PC-9 (cell line): ENCODE measurements around the gene AP3B1. TPM values are rescaled to one million over a fixed set of nuclear protein-coding genes. Genes with fewer than 3 reads are reported as not detected.

Source experiments
- BruUV-seq: library from RNA; stranded (reverse); fragments of 400-500 nt; replicated peaks from 2 replicates; lab custom pipeline; 2021; lab: Mats Ljungman, UMichigan
- CTCF ChIA-PET: fragments of 300-600 bp; sonication (Branson Sonifier 250); formaldehyde crosslinking; loops from one replicate; lab custom pipeline; 2022; ENCODE audit warnings: antibody characterized with exemption; lab: Charles Lee
- POLR2A ChIA-PET: fragments of 300-600 bp; sonication (Branson Sonifier 250); formaldehyde crosslinking; loops from one replicate; lab custom pipeline; 2022; ENCODE audit warnings: antibody characterized with exemption; ENCODE audit not compliant: unreplicated experiment; lab: Charles Lee
- DNase-seq, 2 experiments: peaks; one replicate each; pipeline versions ENCODE4 v3.0.0 to v3.0.0-alpha.2; 2015 to 2022; ENCODE audit warnings: mixed read lengths in 1 of 2
- H2AFZ ChIP-seq: fragments of 200-600 bp; sonication (generic); 2 replicates; pipeline ENCODE4 v1.8.1; 2017; ENCODE audit warnings: antibody characterized with exemption
- H3F3A ChIP-seq: fragments of 200-600 bp; sonication (generic); 2 replicates; pipeline ENCODE4 v1.8.1; 2017; ENCODE audit warnings: antibody characterized with exemption, mild to moderate bottlenecking, low read depth; ENCODE audit not compliant: insufficient read depth
- H3K27ac ChIP-seq: fragments of 200-600 bp; sonication (generic); 2 replicates; pipeline ENCODE4 v1.6.1; 2016; ENCODE audit warnings: mixed run types
- H3K27me3 ChIP-seq: fragments of 200-600 bp; sonication (generic); 2 replicates; pipeline ENCODE4 v1.6.1; 2016; ENCODE audit warnings: low read depth, mixed run types; ENCODE audit not compliant: insufficient read depth
- H3K36me3 ChIP-seq: fragments of 200-600 bp; sonication (generic); 2 replicates; pipeline ENCODE4 v1.6.1; 2016; ENCODE audit warnings: low read depth, mixed run types
- H3K4me1 ChIP-seq: fragments of 200-600 bp; sonication (generic); replicated peaks from 2 replicates; pipeline ENCODE4 v1.6.1; 2016; ENCODE audit warnings: mixed run types; ENCODE audit not compliant: insufficient read depth
- H3K4me2 ChIP-seq: fragments of 200-600 bp; sonication (generic); 2 replicates; pipeline ENCODE4 v1.6.1; 2017; ENCODE audit warnings: mixed run types
- H3K4me3 ChIP-seq: fragments of 200-600 bp; sonication (generic); 2 replicates; pipeline ENCODE4 v1.6.1; 2016; ENCODE audit warnings: mixed run types
- H3K79me2 ChIP-seq: fragments of 200-600 bp; sonication (generic); 2 replicates; pipeline ENCODE4 v1.6.1; 2017; ENCODE audit warnings: low read depth, mixed run types
- H3K9me2 ChIP-seq: fragments of 200-600 bp; sonication (generic); 2 replicates; pipeline ENCODE4 v1.8.1; 2017; ENCODE audit warnings: mild to moderate bottlenecking; ENCODE audit not compliant: insufficient read depth
- H3K9me3 ChIP-seq: fragments of 200-600 bp; sonication (generic); 2 replicates; pipeline ENCODE4 v1.8.1; 2016; ENCODE audit warnings: low read depth; ENCODE audit not compliant: insufficient read depth
- H4K20me1 ChIP-seq: fragments of 200-600 bp; sonication (generic); 2 replicates; pipeline ENCODE4 v1.8.1; 2017; ENCODE audit not compliant: insufficient read depth
- CTCF ChIP-seq: fragments of 200-600 bp; sonication (generic); conservative IDR thresholded peaks from 2 replicates; pipeline ENCODE4 v1.6.1; 2017; ENCODE audit warnings: mixed run types, antibody characterized with exemption, mild to moderate bottlenecking, moderate library complexity
- EZH2 ChIP-seq: fragments of 200-600 bp; sonication (generic); IDR thresholded peaks from 2 replicates; pipeline ENCODE4 v1.8.0; 2017; ENCODE audit warnings: antibody characterized with exemption, low read depth
- intact Hi-C: fragments of 100-400 bp; cut with micrococcal nuclease; formaldehyde crosslinking; loops from one replicate; pipeline ENCODE4 v1.10.0; 2022; ENCODE audit not compliant: unreplicated experiment
- total RNA-seq: library from RNA; stranded (reverse); gene quantifications from 2 replicates; pipeline ENCODE4 v1.2.3, GENCODE V29; 2021

The AP3B1 gene
- total RNA-seq, 1 experiment from 2014 or later, result 44.0 TPM

GRCh38 chr5:78078858-78079257 lies 215.6 kb downstream of the AP3B1 start:
- Histone ChIP-seq H3K27me3 (no peaks in the 10 kb centered on the region), H3K79me2 (no peaks in the 10 kb centered on the region), H4K20me1 (no peaks in the 10 kb centered on the region), H3K9me3 (no peaks in the 10 kb centered on the region), H3F3A (no peaks in the 10 kb centered on the region), H3K4me2 (no peak overlapping the region), H2AFZ (no peak overlapping the region), H3K27ac (no peak overlapping the region), H3K4me1 (no peaks in the 10 kb centered on the region), H3K9me2 (no peaks in the 10 kb centered on the region), H3K4me3 (no peak overlapping the region), H3K36me3 (no peaks in the 10 kb centered on the region)
- POLR2A ChIA-PET, result no interaction called here
- CTCF ChIA-PET, result no interaction called here
- no TSS peak for BruUV-seq
- TF ChIP-seq EZH2 (no peak), CTCF (no peak)
- no peak for DNase-seq
- intact Hi-C loops, result no loop called here

GRCh38 chr5:78077369-78078068 lies 217.0 kb downstream of the AP3B1 start:
- H3K4me3 ChIP-seq, result no peak overlapping the region
- H3F3A ChIP-seq, result no peaks in the 10 kb centered on the region
- no peaks in the 10 kb centered on the region for H3K36me3 ChIP-seq
- no TSS peak for BruUV-seq
- H2AFZ ChIP-seq, result no peak overlapping the region
- ChIA-PET POLR2A (no interaction called here), CTCF (no interaction called here)
- no peaks in the 10 kb centered on the region for H3K27me3 ChIP-seq
- H3K27ac ChIP-seq, result no peak overlapping the region
- no peak overlapping the region for H3K4me2 ChIP-seq
- intact Hi-C loops, result no loop called here
- no peaks in the 10 kb centered on the region for H3K4me1 ChIP-seq
- no peaks in the 10 kb centered on the region for H3K9me2 ChIP-seq
- no peaks in the 10 kb centered on the region for H3K79me2 ChIP-seq
- no peaks in the 10 kb centered on the region for H3K9me3 ChIP-seq
- H4K20me1 ChIP-seq, result no peaks in the 10 kb centered on the region
- no peak for DNase-seq
- no peak for TF ChIP-seq EZH2
- TF ChIP-seq CTCF, result no peak

- TF ChIP-seq CTCF, result no peak
- TF ChIP-seq EZH2, result no peak
- CTCF ChIA-PET, result no interaction called here
- POLR2A ChIA-PET, result no interaction called here
These were observed 218.1 kb downstream of the AP3B1 start for GRCh38 chr5:78076351-78076750.

More at GRCh38 chr5:78076351-78076750, 218.1 kb downstream of the AP3B1 start:
- no peaks in the 10 kb centered on the region for H3K4me1 ChIP-seq
- H3K4me2 ChIP-seq, result no peak overlapping the region
- intact Hi-C loops, result no loop called here
- no TSS peak for BruUV-seq
- no peaks in the 10 kb centered on the region for H3K9me2 ChIP-seq
- no peaks in the 10 kb centered on the region for H4K20me1 ChIP-seq
- no peaks in the 10 kb centered on the region for H3K9me3 ChIP-seq
- no peak for DNase-seq
- no peaks in the 10 kb centered on the region for H3K36me3 ChIP-seq
- no peak overlapping the region for H3K27ac ChIP-seq
- H3K79me2 ChIP-seq, result no peaks in the 10 kb centered on the region
- no peaks in the 10 kb centered on the region for H3K27me3 ChIP-seq
- H3F3A ChIP-seq, result no peaks in the 10 kb centered on the region
- no peak overlapping the region for H2AFZ ChIP-seq
- no peak overlapping the region for H3K4me3 ChIP-seq
